ENCODE results near the gene CCDC86. TPM values are rescaled to one million over a fixed set of nuclear protein-coding genes. Genes with fewer than 3 reads are reported as not detected.

Gene CCDC86
- total RNA-seq, 2 donors from 2014 or later, result 13.5 to 23.8 TPM

DNA sequence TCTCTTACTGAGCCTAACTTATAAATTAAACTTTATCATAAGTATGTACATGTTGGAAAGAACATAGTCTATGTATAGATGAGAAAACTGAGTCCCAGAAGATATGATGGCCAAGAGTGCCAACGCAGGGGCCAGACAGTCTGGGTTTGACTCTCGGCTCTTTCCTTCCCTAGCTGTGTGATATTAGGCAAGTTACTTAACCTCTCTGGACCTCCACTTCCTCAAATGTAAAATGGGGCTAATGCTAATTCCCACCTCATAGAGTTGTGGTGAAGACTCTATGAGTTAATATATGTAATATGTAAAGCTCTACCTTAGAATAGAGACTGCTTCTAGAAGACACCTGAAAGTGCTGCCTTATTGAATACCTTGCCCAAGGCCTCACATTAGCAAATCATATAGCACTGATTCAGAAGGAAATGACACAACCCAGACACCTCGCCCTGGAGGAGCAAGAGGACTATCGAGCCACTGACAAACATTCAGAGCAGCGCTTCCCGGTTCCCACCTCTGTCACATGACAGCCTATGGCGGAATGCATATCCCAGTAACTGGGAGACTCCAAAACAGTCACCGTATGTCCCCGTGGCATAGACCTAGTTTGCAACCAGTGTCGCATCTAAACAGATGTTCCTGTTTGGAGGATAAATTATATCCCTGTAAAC, 11.3 kb upstream of the CCDC86 start:
- peaks cover 0 to 4% of the 10 kb centered on the region in 2 donors for H3K4me1 ChIP-seq (ENCODE audit: control insufficient read depth in 1 of 2, low read depth in 2 of 2)
- DNase-seq (ENCODE audit: low spot score) (no peak), ATAC-seq (ENCODE audit: insufficient number of reproducible peaks, low FRiP score, low read depth) (no peak)
- H3K9me3 ChIP-seq, result no peaks in the 10 kb centered on the region
- TF ChIP-seq, protein P1, sequence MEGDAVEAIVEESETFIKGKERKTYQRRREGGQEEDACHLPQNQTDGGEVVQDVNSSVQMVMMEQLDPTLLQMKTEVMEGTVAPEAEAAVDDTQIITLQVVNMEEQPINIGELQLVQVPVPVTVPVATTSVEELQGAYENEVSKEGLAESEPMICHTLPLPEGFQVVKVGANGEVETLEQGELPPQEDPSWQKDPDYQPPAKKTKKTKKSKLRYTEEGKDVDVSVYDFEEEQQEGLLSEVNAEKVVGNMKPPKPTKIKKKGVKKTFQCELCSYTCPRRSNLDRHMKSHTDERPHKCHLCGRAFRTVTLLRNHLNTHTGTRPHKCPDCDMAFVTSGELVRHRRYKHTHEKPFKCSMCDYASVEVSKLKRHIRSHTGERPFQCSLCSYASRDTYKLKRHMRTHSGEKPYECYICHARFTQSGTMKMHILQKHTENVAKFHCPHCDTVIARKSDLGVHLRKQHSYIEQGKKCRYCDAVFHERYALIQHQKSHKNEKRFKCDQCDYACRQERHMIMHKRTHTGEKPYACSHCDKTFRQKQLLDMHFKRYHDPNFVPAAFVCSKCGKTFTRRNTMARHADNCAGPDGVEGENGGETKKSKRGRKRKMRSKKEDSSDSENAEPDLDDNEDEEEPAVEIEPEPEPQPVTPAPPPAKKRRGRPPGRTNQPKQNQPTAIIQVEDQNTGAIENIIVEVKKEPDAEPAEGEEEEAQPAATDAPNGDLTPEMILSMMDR (IDR thresholded peaks at IDR 0.05), result no peak
- no peak overlapping the region for H3K27ac ChIP-seq
- no peak overlapping the region for H3K4me3 ChIP-seq
- H3K36me3 ChIP-seq, result no peaks in the 10 kb centered on the region
- no peaks in the 10 kb centered on the region for H3K27me3 ChIP-seq (replicated peaks; ENCODE audit: insufficient read depth)

DNA sequence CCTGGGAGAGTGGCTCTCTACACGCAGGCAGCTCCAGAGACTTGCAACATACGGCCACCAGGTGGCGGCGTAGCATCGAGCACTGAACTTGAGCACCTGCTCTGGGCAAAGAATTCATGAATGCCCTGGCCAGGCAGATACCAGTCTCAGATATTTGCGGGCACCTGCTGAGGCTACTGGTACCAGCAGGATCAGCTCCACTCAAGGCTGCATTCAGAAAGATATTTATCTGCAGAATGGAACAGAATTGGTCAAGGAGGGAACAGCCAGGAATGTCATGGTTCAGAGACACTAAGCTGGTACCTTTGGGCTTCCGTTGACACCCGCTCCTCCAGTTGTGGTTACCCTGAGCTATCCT, 10.8 kb upstream of the CCDC86 start:
- no peak for ATAC-seq (ENCODE audit: insufficient number of reproducible peaks, low FRiP score, low read depth)
- Histone ChIP-seq H3K4me1 (ENCODE audit: control insufficient read depth in 1 of 2, low read depth in 2 of 2) (peaks cover 0 to 4% of the 10 kb centered on the region in 2 donors), H3K27ac (no peak overlapping the region), H3K36me3 (no peaks in the 10 kb centered on the region), H3K4me3 (no peak overlapping the region), H3K9me3 (no peaks in the 10 kb centered on the region), H3K27me3 (replicated peaks; ENCODE audit: insufficient read depth) (no peaks in the 10 kb centered on the region)
- peak; percentile 30 for DNase-seq (ENCODE audit: low spot score)
- TF ChIP-seq, protein P1 (IDR thresholded peaks at IDR 0.05), result peak; percentile 96

DNA sequence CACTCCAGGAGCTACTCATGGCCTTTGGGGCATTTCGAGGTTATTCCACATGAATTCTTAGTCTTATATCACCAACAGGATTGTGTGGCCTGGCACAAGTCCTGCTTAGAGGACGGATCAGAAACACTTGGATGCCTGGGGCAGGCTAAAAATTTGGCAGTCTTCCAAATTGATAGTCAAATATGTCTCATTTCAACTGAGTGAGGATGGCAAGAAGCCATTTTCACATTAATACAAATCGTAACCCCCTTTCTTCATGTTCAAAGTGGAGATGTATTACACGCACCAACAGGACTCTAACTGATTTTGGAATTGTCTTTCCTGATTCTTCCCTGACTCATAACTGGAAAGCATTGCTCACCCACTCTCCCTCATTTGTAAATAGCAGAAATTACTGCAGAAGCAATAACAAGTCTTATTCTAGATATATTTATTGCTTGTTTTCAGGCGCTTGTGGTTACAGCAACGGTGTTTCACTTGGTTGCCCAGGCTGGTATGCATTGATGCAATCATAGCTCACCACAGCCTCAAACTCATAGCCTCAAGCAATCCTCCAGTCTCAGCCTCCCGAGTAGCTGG, 10.3 kb upstream of the CCDC86 start:
- Histone ChIP-seq H3K9me3 (no peaks in the 10 kb centered on the region), H3K4me1 (ENCODE audit: control insufficient read depth in 1 of 2, low read depth in 2 of 2) (peaks cover 0 to 4% of the 10 kb centered on the region in 2 donors), H3K27me3 (replicated peaks; ENCODE audit: insufficient read depth) (no peaks in the 10 kb centered on the region), H3K27ac (no peak overlapping the region), H3K36me3 (no peaks in the 10 kb centered on the region), H3K4me3 (no peak overlapping the region)
- ATAC-seq (ENCODE audit: insufficient number of reproducible peaks, low FRiP score, low read depth), result no peak
- TF ChIP-seq, protein P1 (IDR thresholded peaks at IDR 0.05), result no peak
- DNase-seq (ENCODE audit: low spot score), result no peak

DNA sequence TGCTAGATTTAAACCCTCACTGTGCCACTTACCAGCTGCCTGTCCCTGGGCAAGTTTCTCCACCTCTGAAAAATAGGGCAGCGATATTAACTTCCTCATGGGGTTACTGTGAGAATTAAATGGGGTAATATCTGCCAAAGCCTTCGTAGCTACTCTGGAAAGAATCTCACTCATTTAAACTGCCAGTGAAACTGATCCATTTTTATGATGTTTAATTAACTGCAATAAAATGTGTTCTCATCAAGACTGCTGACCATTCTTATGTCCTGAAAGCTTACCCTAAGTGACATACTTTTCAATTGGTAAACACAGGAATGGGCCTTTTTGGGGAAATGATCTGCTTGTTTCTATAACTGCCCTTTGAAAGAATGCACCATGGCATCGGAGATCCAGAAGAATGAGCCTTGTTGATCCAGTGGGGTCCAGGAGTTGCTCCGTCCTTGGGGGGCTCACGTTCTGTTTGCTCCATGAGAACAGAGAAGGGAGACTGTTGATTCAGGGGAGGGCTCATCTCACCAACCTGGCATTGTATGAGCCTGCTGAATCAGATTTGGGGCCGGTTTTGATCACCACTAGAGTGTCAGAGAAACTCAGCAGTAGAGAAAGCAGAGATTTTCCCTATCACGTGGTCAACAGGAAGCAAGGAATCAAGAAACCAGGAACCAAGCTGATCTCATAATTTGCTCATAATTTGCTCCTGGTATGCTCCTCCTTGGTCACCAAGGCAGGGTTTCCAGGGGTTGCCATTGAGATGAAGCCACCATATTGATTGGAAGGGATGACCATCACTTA, 7.0 kb upstream of the CCDC86 start:
- Histone ChIP-seq H3K4me1 (ENCODE audit: control insufficient read depth in 1 of 2, low read depth in 2 of 2) (peaks cover 0 to 4% of the 10 kb centered on the region in 2 donors), H3K9me3 (no peaks in the 10 kb centered on the region), H3K27me3 (replicated peaks; ENCODE audit: insufficient read depth) (no peaks in the 10 kb centered on the region), H3K27ac (no peak overlapping the region), H3K4me3 (no peak overlapping the region), H3K36me3 (no peaks in the 10 kb centered on the region)
- no peak for DNase-seq (ENCODE audit: low spot score)
- TF ChIP-seq, protein P1 (IDR thresholded peaks at IDR 0.05), result no peak
- no peak for ATAC-seq (ENCODE audit: insufficient number of reproducible peaks, low FRiP score, low read depth)

DNA sequence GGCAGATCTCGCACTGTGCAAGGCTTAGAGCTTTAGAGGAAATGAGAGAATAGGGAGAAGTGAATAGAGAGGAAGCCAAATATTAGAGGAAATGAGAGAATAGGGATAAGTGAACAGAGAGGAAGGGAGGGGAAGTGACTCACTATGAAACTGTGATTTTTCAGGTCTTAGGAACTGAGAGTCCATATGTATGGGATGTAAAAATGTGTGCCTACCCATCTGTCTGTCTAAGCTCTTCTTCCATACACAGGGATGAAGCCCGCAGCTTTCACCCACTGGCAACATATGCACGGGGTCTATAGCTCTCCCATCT, 6.4 kb upstream of the CCDC86 start:
- H3K4me3 ChIP-seq, result no peak overlapping the region
- TF ChIP-seq, protein P1 (IDR thresholded peaks at IDR 0.05), result no peak

More for the DNA sequence above, 6.4 kb upstream of the CCDC86 start:
- H3K4me1 ChIP-seq (ENCODE audit: control insufficient read depth in 1 of 2, low read depth in 2 of 2), result peaks cover 0 to 8% of the 10 kb centered on the region in 2 donors
- no peaks in the 10 kb centered on the region for H3K9me3 ChIP-seq
- DNase-seq (ENCODE audit: low spot score) (no peak), ATAC-seq (ENCODE audit: insufficient number of reproducible peaks, low FRiP score, low read depth) (no peak)
- no peak overlapping the region for H3K27ac ChIP-seq
- no peaks in the 10 kb centered on the region for H3K27me3 ChIP-seq (replicated peaks; ENCODE audit: insufficient read depth)
- H3K36me3 ChIP-seq, result no peaks in the 10 kb centered on the region

All from thoracic aorta (tissue), 2 donors.